PC-9 (cell line): ENCODE data around the gene ATP5ME. TPM values are rescaled to one million over a fixed set of nuclear protein-coding genes. Genes with fewer than 3 reads are reported as not detected.

Experiments
- BruUV-seq: library from RNA; stranded (reverse); fragments of 400-500 nt; replicated peaks from 2 replicates; lab custom pipeline; 2021; lab: Mats Ljungman, UMichigan
- CTCF ChIA-PET: fragments of 300-600 bp; sonication (Branson Sonifier 250); formaldehyde crosslinking; loops from one replicate; lab custom pipeline; 2022; ENCODE audit warnings: antibody characterized with exemption; lab: Charles Lee
- POLR2A ChIA-PET: fragments of 300-600 bp; sonication (Branson Sonifier 250); formaldehyde crosslinking; loops from one replicate; lab custom pipeline; 2022; ENCODE audit warnings: antibody characterized with exemption; ENCODE audit not compliant: unreplicated experiment; lab: Charles Lee
- DNase-seq, 2 experiments: peaks; one replicate each; pipeline versions ENCODE4 v3.0.0 to v3.0.0-alpha.2; 2015 to 2022; ENCODE audit warnings: mixed read lengths in 1 of 2
- H2AFZ ChIP-seq: fragments of 200-600 bp; sonication (generic); 2 replicates; pipeline ENCODE4 v1.8.1; 2017; ENCODE audit warnings: antibody characterized with exemption
- H3F3A ChIP-seq: fragments of 200-600 bp; sonication (generic); 2 replicates; pipeline ENCODE4 v1.8.1; 2017; ENCODE audit warnings: antibody characterized with exemption, mild to moderate bottlenecking, low read depth; ENCODE audit not compliant: insufficient read depth
- H3K27ac ChIP-seq: fragments of 200-600 bp; sonication (generic); 2 replicates; pipeline ENCODE4 v1.6.1; 2016; ENCODE audit warnings: mixed run types
- H3K27me3 ChIP-seq: fragments of 200-600 bp; sonication (generic); 2 replicates; pipeline ENCODE4 v1.6.1; 2016; ENCODE audit warnings: low read depth, mixed run types; ENCODE audit not compliant: insufficient read depth
- H3K36me3 ChIP-seq: fragments of 200-600 bp; sonication (generic); 2 replicates; pipeline ENCODE4 v1.6.1; 2016; ENCODE audit warnings: low read depth, mixed run types
- H3K4me1 ChIP-seq: fragments of 200-600 bp; sonication (generic); replicated peaks from 2 replicates; pipeline ENCODE4 v1.6.1; 2016; ENCODE audit warnings: mixed run types; ENCODE audit not compliant: insufficient read depth
- H3K4me2 ChIP-seq: fragments of 200-600 bp; sonication (generic); 2 replicates; pipeline ENCODE4 v1.6.1; 2017; ENCODE audit warnings: mixed run types
- H3K4me3 ChIP-seq: fragments of 200-600 bp; sonication (generic); 2 replicates; pipeline ENCODE4 v1.6.1; 2016; ENCODE audit warnings: mixed run types
- H3K79me2 ChIP-seq: fragments of 200-600 bp; sonication (generic); 2 replicates; pipeline ENCODE4 v1.6.1; 2017; ENCODE audit warnings: low read depth, mixed run types
- H3K9me2 ChIP-seq: fragments of 200-600 bp; sonication (generic); 2 replicates; pipeline ENCODE4 v1.8.1; 2017; ENCODE audit warnings: mild to moderate bottlenecking; ENCODE audit not compliant: insufficient read depth
- H3K9me3 ChIP-seq: fragments of 200-600 bp; sonication (generic); 2 replicates; pipeline ENCODE4 v1.8.1; 2016; ENCODE audit warnings: low read depth; ENCODE audit not compliant: insufficient read depth
- H4K20me1 ChIP-seq: fragments of 200-600 bp; sonication (generic); 2 replicates; pipeline ENCODE4 v1.8.1; 2017; ENCODE audit not compliant: insufficient read depth
- EZH2 ChIP-seq: fragments of 200-600 bp; sonication (generic); IDR thresholded peaks from 2 replicates; pipeline ENCODE4 v1.8.0; 2017; ENCODE audit warnings: antibody characterized with exemption, low read depth
- intact Hi-C: fragments of 100-400 bp; cut with micrococcal nuclease; formaldehyde crosslinking; loops from one replicate; pipeline ENCODE4 v1.10.0; 2022; ENCODE audit not compliant: unreplicated experiment
- total RNA-seq: library from RNA; stranded (reverse); gene quantifications from 2 replicates; pipeline ENCODE4 v1.2.3, GENCODE V29; 2021
- TF ChIP-seq, protein P1 (sequence below): fragments of 200-600 bp; sonication (generic); conservative IDR thresholded peaks from 2 replicates; pipeline ENCODE4 v1.6.1; 2017; ENCODE audit warnings: mixed run types, antibody characterized with exemption, mild to moderate bottlenecking, moderate library complexity

ATP5ME gene
- total RNA-seq, 1 experiment from 2014 or later, result 334 TPM

GRCh38 chr4:661231-661630 is 12.8 kb downstream of the ATP5ME start:
- POLR2A ChIA-PET, result no interaction called here
- CTCF ChIA-PET, result no interaction called here
- Histone ChIP-seq H3K79me2 (no peaks in the 10 kb centered on the region), H3K4me3 (no peak overlapping the region), H3K4me1 (no peaks in the 10 kb centered on the region), H3K27me3 (peaks cover 28% of the 10 kb centered on the region), H3K27ac (no peak overlapping the region), H3K9me2 (no peaks in the 10 kb centered on the region), H3K9me3 (no peaks in the 10 kb centered on the region), H4K20me1 (no peaks in the 10 kb centered on the region), H3K36me3 (no peaks in the 10 kb centered on the region), H3F3A (no peaks in the 10 kb centered on the region), H3K4me2 (no peak overlapping the region), H2AFZ (no peak overlapping the region)
- no TSS peak for BruUV-seq
- DNase-seq, result no peak
- intact Hi-C loops, result no loop called here
- TF ChIP-seq EZH2, result no peak
- TF ChIP-seq, protein P1, sequence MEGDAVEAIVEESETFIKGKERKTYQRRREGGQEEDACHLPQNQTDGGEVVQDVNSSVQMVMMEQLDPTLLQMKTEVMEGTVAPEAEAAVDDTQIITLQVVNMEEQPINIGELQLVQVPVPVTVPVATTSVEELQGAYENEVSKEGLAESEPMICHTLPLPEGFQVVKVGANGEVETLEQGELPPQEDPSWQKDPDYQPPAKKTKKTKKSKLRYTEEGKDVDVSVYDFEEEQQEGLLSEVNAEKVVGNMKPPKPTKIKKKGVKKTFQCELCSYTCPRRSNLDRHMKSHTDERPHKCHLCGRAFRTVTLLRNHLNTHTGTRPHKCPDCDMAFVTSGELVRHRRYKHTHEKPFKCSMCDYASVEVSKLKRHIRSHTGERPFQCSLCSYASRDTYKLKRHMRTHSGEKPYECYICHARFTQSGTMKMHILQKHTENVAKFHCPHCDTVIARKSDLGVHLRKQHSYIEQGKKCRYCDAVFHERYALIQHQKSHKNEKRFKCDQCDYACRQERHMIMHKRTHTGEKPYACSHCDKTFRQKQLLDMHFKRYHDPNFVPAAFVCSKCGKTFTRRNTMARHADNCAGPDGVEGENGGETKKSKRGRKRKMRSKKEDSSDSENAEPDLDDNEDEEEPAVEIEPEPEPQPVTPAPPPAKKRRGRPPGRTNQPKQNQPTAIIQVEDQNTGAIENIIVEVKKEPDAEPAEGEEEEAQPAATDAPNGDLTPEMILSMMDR, result no peak

- Histone ChIP-seq H2AFZ (no peak overlapping the region), H3K27ac (no peak overlapping the region), H3K9me3 (no peaks in the 10 kb centered on the region), H3K4me1 (no peaks in the 10 kb centered on the region), H3K79me2 (no peaks in the 10 kb centered on the region), H3F3A (no peaks in the 10 kb centered on the region), H3K36me3 (no peaks in the 10 kb centered on the region), H3K9me2 (no peaks in the 10 kb centered on the region), H3K4me3 (no peak overlapping the region), H4K20me1 (no peaks in the 10 kb centered on the region), H3K27me3 (peaks cover 20% of the 10 kb centered on the region), H3K4me2 (no peak overlapping the region)
- ChIA-PET POLR2A (no interaction called here), CTCF (no interaction called here)
- intact Hi-C loops, result no loop called here
- DNase-seq, result no peak
- BruUV-seq, result no TSS peak
- TF ChIP-seq, protein P1, result no peak
- no peak for TF ChIP-seq EZH2
These were observed 13.7 kb downstream of the ATP5ME start for GRCh38 chr4:660401-660800.

- no peak for DNase-seq
- Histone ChIP-seq H3K9me3 (no peaks in the 10 kb centered on the region), H3F3A (no peaks in the 10 kb centered on the region), H3K27me3 (peaks cover 18% of the 10 kb centered on the region; the same call in 1 of the 2 replicates), H3K36me3 (no peaks in the 10 kb centered on the region), H3K27ac (no peak overlapping the region), H2AFZ (no peak overlapping the region), H3K9me2 (no peaks in the 10 kb centered on the region), H3K4me2 (no peak overlapping the region), H3K4me3 (no peak overlapping the region), H4K20me1 (no peaks in the 10 kb centered on the region), H3K79me2 (no peaks in the 10 kb centered on the region), H3K4me1 (no peaks in the 10 kb centered on the region)
- intact Hi-C loops, result no loop called here
- POLR2A ChIA-PET, result no interaction called here
- TF ChIP-seq, protein P1, result no peak
- BruUV-seq, result no TSS peak
- CTCF ChIA-PET, result no interaction called here
These were observed 14.2 kb downstream of the ATP5ME start for GRCh38 chr4:659851-660250.
